Activated naive CD8-positive, alpha-beta T cell treated with anti-CD3 and anti-CD28 coated beads, Interleukin-2, amount 50 U/mL, for 16 hours (primary cell): ENCODE results near the gene POU4F1.

Experiments used
- DNase-seq: peaks from one replicate; pipeline ENCODE4 v3.0.0-alpha.2; 2020; ENCODE audit warnings: low read depth, low spot score

Gene POU4F1

DNA sequence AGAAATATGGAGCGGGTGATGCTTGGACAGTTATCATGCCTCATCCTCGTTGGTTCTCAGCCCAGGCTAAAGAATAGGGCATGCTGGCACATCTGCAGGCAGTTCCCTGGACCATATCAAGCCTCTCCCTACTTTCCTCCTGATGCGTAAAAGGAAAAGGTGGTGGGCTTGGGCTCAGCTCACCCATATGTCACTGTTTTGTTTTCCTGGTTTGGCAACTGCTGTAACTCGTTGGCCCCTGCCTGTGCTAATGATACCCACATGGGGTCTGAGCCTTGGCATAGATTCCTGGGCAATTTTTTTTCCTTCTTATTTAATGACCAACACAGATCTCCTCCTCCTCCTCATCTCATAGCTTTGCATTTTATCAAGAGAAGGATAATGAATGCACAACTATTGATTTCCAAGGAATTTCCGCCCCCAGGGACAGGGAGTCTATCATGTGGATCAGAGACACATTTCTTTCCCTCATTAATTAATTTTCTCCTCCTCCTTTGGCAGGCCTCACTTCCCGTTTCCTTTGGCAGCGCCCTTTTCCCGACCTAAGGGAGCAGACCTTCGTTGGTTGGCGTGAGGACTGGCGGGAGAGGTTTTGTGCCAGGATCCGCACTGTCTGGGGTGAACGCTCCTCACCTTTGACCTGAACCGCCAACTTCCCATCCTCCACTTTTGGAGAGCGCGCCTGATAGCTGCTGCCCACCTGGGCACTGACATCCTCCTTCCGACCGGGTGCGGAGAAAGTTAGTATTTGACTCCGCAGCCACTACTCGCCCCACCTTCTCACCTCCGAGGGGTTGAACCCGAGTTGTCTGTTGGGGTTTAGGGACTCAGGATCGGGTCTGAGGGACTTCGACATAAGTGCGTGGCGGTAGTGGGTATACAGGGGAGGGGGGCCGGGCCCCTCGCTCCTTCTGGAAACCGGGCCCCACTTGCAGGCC is 3.4 kb upstream of the POU4F1 start:
- DNase-seq: no peak

GRCh38 chr13:78604782-78605611 is 1.6 kb upstream of the POU4F1 start:
- no peak for DNase-seq

GRCh38 chr13:78602561-78603239 is 652 bp downstream of the POU4F1 start:
- no peak for DNase-seq

DNA sequence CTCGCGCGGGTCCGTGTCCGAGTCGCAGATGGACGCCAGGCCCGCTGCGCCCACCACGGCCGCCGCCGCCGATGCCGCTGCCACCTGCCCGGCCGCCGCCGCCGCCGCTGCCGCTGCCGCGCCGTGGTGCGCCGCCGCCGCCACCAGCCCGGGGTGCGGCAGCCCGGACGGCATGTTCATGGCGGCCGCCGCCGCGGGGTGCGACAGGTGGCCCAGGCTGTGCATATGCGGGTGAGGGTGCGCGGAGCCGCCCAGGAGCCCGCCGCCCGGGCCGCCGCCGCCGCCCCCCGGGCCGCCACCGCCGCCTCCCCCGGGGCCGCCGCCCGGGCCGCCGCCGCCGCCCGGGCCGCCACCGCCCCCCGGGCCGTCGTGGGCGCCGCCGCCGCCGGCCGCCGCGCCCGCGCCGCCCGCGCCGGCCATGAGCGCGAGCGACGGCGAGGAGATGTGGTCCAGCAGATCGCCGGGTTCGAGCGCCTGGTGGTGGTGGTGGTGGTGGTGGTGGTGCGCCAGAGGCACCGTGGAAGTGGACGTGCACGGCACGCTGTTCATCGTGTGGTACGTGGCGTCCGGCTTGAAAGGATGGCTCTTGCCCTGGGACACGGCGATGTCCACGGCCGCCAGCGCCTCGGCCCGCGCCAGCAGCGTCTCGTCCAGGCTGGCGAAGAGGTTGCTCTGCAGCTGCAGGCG is 1.3 kb downstream of the POU4F1 start:
- no peak for DNase-seq

- DNase-seq: no peak
Observed at GRCh38 chr13:78601124-78601873, 2.1 kb downstream of the POU4F1 start.

DNA sequence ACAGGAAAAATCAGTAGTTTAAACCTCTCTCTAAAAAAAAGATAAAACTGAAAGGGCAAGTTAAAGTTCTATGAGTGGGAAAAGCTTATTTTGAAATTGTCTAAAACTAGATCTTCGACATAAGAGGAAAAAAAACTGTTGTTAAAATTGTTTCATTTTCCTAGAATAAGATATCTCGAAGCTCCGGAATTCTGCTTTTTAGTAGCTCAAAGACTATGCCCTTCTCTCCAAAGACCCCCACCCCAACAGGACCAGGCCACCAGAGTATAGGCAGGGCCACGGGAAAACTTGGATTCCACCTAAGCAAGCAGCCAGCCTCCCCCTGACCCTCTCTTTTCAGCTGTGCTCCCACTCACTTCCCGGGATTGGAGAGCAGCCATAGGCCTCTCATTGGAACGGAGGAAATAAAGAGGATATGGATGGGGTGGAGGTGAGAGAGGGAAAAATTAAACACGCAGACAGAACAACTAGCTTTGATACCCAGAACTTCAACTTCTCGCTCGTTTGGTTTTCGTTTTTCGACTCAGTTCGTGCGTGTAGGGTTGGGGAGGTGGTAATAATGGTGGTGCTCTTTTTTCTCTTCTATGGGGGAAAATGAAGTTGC is 3.0 kb downstream of the POU4F1 start:
- DNase-seq: no peak

- no peak for DNase-seq
Observed at GRCh38 chr13:78599645-78600279, 3.6 kb downstream of the POU4F1 start.

- no peak for DNase-seq
Observed at GRCh38 chr13:78598966-78599644, 4.2 kb downstream of the POU4F1 start.

- DNase-seq: no peak
Observed at GRCh38 chr13:78598116-78598781, 5.1 kb downstream of the POU4F1 start.

GRCh38 chr13:78597602-78597932 is 5.8 kb downstream of the POU4F1 start:
- DNase-seq: no peak

DNA sequence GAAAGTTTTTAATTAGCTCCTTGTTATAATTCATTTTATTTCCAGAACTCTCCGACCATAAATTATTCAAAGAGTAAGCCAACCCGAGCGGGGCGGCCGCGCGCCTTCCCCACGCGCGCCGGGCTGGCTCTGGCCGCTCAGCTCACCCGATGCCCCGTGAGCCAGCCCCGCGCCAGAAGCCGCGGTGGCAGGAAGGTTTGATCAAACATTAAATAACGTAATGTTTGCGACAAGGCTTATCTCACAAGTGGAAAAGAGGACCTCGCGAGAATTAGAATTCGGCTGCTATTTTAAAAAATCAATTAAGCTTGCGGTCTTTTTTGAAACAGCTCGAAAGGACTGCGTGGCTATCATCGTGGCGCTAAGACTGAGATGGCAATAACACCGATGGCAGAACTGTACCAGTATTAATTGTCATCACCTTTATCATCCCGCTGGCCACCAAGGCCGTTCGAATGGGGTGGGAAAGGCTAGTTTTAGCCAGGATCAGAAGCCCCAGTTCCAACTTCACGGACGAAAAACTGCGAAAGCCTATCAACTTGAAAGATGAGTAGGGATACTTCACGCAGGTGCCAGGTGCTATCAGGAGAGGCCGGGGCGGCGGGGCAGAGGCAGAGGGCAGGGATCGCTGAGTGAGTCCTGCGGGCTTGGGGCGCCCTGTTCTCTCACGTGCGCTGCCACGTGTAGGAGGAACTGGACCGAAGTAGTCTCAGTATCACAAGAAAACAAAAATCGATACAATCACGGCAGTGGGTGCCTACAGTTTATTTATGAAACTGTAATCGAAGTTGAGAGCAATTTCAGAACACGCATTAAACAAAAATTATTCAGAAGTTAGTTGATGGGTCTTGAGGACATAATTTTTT is 6.4 kb downstream of the POU4F1 start:
- DNase-seq: no peak

GRCh38 chr13:78596399-78596735 is 7.0 kb downstream of the POU4F1 start:
- no peak for DNase-seq

GRCh38 chr13:78595495-78596398 is 7.6 kb downstream of the POU4F1 start:
- DNase-seq: no peak

DNA sequence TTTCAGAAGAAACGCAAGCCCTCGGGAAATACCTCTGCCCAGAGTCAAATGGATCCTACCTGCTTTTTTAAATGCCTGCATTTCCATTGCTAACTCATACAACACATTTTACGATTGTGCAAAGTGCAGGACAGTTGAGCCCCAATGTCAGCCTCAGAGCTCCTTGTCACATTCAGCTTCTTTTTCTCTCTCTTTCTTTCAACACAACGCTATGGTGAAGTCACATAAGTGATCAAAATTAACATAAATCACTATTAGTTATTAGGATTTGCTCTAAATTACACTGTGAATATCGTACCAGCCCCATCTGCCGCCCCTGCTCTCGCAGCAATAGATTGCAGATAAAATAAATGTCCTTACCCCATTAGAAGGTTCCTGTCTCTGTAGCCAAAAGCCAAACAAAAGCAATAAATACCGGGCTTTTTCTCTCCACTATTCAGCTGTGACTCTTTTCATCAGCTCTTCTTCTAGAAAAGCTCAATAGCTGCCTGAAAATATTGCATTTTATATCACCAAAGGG is 8.8 kb downstream of the POU4F1 start:
- no peak for DNase-seq

GRCh38 chr13:78593652-78594455 is 9.5 kb downstream of the POU4F1 start:
- DNase-seq: no peak

- no peak for DNase-seq
Observed at GRCh38 chr13:78593129-78593528, 10.2 kb downstream of the POU4F1 start.
